HCEC 1CT (cell line): ENCODE measurements around the gene HEBP2.
A peak's percentile ranks its signal among the peaks of the same experiment; 100 is the strongest.

Experiments
- DNase-seq: peaks from one replicate; pipeline ENCODE4 v3.0.0-alpha.2; 2017

The HEBP2 gene

DNA sequence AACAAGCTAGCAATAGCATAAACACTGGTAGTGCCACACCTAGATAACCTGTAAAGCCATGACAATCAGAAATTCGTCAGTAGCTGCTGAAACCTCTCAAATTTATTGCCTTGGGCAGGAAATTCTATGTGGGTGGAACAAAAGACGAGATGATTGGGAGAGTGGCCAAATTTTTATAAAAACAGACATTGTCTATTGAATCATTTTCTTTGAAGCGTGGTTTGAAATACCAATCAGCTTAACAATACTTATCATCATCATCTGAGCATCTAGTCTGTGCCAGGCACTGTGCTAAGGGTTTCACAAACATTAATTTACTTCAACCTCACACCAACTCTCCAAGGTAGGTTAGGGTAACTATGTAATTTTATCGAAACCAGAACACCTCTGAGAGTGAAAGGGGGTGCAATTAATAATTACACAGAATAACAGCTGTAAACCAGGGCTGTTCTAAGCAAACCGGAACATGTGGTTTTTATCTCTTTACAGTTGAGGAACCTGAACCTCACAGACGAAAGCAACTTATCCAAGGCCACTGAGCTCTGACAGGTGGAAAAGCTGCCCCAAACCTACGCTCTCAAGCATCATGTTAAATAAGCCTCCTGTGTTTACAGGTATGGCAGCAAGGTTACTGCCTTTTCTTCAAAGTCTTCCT, 51.9 kb downstream of the HEBP2 start:
- DNase-seq = peak; percentile 62

DNA sequence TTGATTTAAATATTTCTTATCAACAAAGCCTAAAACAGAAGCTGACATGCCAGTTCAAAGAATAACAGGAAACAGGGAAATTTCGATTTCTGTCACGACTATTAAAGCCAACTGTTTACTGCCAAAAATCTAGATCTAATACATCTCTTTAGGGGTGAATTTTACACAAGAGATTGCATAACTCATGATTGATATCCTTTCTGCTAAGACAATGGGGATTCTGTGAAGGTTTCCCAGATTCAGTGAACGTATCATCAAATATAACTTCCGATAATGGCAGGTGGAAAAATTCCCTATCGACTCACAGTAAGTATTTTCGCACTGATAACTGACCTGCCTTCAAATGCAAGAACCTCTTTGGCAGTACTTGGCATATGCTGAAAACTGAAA, 52.4 kb downstream of the HEBP2 start:
- DNase-seq = no peak

DNA sequence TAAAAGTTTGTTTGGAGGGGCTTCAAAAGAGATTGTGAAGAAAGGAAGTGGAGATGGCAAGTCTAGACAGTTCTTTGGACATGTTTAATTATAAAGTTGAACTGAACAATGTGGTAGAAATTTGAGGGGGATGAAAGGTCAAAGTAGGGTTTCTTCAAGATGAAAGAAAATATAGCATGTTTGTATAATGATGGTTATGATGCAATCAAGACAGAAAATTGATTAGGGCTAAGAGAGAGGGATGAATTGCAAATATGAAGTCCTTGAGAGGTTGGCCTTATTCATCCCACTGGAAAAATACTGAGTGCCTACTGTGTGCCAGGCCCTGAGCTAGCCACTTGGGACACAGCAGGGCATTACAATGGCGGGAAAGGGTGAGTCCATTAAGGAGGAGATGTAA, 57.6 kb downstream of the HEBP2 start:
- no peak for DNase-seq

DNA sequence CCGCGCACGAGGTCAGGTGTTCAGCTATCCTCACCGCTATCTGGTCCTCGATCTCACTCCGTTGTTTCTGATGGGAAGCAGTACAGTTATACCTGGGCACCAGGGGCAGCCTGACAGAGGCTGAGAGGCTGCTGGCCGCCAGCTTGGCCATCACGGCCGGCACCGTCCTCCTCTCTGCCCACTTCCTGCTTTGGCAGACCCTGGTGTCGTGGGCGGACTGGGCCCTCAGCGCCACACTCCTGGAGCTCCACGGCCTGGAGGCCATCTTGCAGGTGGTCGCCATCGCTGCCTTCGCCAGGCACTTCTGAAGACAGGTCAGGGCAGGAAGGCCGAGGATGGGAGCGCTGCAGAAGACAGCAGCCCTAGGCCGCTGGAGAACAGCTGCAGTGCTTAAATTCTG, 60.1 kb downstream of the HEBP2 start:
- DNase-seq = no peak

DNA sequence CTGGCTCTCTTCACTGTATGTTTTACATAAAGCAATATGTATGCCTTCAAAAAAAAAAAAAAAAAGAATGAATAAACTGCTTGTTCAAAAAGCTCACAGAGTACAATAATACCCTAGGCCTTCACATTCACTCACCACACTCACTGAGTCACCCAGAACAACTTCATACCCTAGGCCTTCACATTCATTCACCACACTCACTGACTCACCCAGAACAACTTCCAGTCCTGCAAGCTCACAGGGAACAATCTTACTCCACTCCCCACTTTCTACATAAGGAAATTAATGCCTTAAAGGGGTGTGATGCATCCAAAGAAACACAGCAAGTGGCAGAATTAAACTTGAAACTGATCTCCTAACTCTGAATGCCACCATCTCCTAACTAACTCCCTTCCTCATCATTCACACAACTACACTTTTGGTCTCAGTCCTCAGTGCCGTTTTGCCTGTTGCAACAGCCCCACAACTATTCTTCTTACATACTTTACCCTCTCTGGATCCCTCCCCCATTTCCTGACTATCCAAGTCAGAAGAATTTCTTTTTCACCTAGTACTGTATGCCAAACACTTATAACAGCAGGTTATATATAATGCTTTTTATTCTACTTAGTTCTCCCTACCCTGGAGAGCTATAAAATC, 61.1 kb downstream of the HEBP2 start:
- peak; percentile 95 for DNase-seq

DNA sequence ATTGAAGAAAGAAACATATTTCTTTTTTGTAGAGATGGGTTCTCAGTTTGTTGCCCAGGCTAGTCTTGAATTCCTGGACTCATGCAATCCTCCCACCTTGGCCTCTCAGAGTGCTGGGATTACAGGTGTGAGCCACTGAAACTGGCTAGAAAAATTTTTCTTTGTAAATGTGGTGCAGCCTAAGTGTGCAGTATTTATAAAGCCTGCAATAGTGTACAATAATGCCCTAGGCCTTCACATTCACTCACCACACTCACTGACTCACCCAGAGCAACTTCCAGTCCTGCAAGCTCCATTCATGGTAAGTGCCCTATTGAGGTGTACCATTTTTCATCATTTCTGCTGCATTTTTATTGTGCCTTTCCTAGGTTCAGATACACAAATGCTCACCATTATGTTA, 63.9 kb downstream of the HEBP2 start:
- no peak for DNase-seq

DNA sequence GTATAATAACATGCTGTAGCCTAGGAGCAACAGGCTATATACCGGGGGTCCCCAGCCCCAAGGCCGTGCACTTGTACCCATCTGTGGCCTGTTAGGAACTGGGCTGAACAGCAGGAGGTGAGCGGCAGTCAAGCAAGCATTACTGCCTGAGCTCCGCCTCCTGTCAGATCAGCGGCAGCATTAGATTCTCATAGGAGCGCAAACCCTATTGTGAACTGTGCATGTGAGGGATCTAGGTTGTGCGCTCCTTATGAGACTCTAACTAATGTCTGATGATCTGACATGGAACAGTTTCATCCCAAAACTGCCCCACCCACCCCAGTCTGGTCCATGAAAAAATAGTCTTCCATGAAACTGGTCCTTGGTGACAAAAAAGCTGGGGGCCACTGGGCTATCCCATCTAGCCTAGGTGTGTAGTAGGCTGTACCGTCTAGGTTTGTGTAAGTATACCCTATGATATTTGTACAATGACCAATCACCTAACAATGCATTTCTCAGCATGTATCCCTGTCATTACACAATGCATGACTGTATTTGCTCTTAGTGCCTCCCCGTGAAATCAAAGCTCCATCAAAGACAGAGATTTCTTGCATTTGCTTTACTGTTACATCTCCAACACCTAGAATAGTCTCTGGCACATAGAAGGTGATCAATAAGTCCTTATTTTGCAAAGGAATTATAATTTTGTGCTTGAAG, 64.4 kb downstream of the HEBP2 start:
- peak; percentile 74 for DNase-seq
